Measurements from ENCODE around the gene CDRT4.
"Not testable (repeated sequence)": the region's sequence is repeated elsewhere in the genome, so short reads cannot be mapped to it uniquely, and the experiment has no call there.

Gene CDRT4

DNA sequence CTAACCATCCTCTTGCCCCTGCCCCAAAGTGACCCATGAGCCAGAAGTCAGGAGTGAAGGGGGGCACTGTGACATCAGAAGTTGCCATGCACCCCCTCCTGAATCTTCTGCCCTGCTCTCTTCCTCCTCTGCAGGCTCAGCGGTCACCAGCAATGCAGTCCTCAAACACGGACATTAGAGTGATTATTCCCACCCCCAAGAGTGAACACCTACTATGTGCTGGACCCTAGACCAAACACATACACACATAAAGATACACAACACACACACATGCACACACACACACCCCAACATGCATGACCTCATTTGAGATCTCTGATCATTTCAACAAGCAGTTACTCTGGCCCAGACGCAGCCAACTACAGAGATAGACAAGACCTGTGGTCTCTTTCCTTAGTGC lies at the start of gene CDRT4:
Gene CDRT4, minus strand, starts transcription at position 30 of the 400 bp plus-strand sequence. CDS start 27,383 bp downstream, outside the sequence.
- DNase-seq (ENCODE audit: low read depth in 1 of 2, low spot score in 1 of 2), result no peak
- in situ Hi-C loops (cut with HindIII; ENCODE audit: low pct_unique_long_range_greater_than_20kb, low sequenced_read_pairs), result no loop called here
- TF ChIP-seq JUND (IDR thresholded peaks at IDR 0.05; ENCODE audit: low read depth), result no peak

DNA sequence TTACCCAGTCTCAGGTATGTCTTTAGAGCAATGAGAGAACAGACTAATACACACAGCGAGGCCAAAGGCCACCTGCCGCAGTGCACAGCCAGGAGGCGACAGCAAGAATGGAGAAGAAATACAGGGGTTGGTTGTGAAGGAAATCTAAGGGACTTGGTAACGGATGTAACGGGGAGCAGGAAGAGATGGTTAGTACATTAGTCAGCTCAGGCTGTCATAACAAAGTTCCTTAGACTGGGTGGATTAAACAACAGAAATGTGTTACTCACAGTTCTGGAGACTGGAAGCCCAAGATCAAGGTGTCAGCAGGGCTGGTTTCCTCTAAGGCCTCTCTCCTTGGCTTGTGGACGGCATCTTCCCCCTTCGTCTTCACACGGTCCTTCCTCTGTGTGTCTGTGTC lies 48.7 kb upstream of the CDRT4 start:
- no peak for DNase-seq (ENCODE audit: low read depth in 1 of 2, low spot score in 1 of 2)
- no peak for TF ChIP-seq JUND (IDR thresholded peaks at IDR 0.05; ENCODE audit: low read depth)
- in situ Hi-C loops (cut with HindIII; ENCODE audit: low pct_unique_long_range_greater_than_20kb, low sequenced_read_pairs), result no loop called here

DNA sequence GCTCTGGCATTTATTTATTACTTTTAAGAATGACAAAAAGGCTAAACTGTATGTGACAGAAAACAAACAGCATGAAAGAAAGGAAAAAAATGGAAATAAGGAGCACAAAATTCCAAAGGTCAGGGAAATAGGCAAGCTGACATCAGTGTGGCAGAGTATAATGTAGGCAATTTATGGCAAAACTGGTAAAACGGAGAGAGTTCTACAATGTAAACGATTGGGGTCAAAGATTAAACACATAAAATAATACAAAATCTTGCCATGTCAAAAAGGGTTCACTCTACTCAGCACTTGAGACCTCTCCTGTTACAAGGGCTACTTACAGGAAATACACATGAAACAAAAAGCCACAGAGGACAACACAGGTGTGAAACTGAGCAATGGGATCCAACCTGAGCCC lies 47.0 kb upstream of the CDRT4 start:
- TF ChIP-seq JUND (IDR thresholded peaks at IDR 0.05; ENCODE audit: low read depth), result no peak
- no peak for DNase-seq (ENCODE audit: low read depth in 1 of 2, low spot score in 1 of 2)
- in situ Hi-C loops (cut with HindIII; ENCODE audit: low pct_unique_long_range_greater_than_20kb, low sequenced_read_pairs), result no loop called here

DNA sequence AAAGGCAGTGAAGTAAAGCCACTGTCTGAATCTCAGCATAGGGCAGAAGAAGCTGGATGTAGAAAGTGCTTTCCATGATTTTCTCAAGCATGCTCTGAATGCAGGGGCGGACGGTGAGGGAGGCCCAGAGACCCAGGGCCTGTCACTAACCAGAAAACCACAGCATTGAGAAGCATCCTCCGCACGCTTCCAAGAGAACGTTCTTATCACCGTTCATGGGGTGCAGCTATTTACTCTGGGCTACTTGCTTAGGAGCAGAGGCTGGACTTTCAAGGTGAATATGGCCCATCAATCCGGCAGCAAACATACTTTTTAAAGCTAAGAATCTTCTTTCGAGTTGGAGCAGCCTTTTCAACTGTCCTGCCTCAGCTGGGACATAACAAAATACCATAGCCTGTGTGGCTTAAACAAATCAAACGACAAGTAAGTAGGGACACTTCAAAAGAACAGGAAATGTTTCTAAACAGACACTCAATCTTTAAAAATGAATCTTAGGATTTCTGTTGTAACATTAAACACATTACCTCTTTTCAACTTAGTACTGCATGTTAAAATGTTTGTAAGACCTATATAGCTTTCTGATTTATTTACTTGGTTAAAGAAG lies 46.5 kb upstream of the CDRT4 start:
- TF ChIP-seq JUND (IDR thresholded peaks at IDR 0.05; ENCODE audit: low read depth), result no peak
- no peak for DNase-seq (ENCODE audit: low read depth in 1 of 2, low spot score in 1 of 2)
- in situ Hi-C loops (cut with HindIII; ENCODE audit: low pct_unique_long_range_greater_than_20kb, low sequenced_read_pairs), result no loop called here

DNA sequence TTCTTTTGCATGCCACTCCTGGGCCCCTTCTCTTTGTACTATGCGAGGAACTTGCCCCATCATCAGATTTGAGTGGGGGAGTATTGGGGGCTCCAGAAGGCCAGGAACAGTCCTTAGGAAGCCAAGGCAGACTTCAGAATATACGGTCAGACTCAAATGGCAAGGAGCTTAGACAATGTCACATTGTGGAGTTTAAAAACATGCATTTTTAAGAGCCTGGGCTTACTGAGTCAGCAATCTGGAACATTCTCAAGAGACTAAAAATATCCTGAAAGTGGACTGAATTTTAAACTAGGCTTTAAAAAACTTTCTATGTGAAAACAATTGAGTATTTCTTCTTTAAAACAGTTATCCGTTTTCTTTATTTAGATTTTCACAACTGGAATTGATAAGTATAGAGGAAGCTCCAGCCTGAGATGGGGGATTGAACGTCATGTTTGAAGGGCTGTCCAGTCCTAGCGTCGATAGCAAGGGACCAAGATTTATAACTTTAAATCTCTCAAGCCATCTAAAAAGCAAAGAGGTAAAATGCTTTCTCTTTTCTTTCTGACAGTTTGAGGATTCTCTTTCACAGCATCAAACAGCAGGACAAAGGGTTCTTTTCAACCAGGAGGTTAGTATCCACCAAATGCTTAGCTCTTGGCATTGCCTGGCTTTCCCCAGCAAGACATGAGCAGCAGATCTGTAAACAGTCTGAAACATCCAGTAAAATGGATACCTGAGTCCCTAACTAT lies 45.8 kb upstream of the CDRT4 start:
- no peak for TF ChIP-seq JUND (IDR thresholded peaks at IDR 0.05; ENCODE audit: low read depth)
- in situ Hi-C loops (cut with HindIII; ENCODE audit: low pct_unique_long_range_greater_than_20kb, low sequenced_read_pairs), result no loop called here
- no peak for DNase-seq (ENCODE audit: low read depth in 1 of 2, low spot score in 1 of 2)

DNA sequence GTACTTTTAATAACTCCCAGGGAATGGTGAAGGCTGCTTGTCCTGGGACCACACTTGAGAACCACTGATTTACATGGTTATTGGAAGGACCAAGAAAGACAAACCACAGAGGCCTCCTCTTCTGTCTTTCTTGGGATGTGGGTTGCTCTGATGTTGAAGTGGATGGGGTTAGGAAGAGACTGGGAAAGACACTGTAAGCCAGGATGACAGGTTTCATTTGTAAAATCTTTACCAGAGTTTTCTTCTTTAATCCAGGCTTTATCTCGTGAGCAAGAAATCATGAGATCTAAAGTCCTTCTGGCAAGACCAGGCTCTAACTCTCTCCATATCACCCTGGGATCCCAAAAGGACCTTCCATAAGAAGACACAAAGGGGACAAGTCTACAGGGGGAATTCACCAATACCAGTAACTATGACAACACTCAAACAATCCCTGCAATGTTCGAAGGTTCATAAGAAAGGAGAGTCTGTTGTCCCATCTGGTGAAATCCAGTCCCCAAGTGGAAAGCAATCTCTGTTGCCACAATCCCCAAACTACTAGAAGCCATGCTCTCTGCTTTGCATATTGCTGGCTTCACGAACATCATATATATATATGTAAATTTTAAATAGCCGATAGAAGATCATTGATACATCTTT lies 44.8 kb upstream of the CDRT4 start:
- no peak for TF ChIP-seq JUND (IDR thresholded peaks at IDR 0.05; ENCODE audit: low read depth)
- no peak for DNase-seq (ENCODE audit: low read depth in 1 of 2, low spot score in 1 of 2)
- in situ Hi-C loops (cut with HindIII; ENCODE audit: low pct_unique_long_range_greater_than_20kb, low sequenced_read_pairs), result no loop called here

DNA sequence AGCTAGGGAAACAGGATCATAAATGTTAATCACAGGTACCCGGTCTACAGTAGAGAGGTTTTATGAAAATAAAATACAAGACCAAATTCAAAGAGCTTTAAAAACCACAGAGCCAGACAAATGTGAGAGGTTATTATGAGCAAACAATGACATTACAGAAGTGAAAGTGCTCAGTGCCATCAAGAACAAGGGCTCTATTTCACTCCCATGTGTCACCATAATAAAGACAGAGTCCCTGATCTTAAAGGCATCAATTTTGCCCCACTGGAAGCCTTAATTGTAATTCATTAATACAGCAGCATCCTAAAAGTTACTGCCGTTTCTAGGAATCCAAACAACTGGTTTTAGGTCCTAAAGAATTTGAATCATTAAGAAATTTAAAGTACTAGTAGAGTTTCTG lies 43.7 kb upstream of the CDRT4 start:
- no peak for TF ChIP-seq JUND (IDR thresholded peaks at IDR 0.05; ENCODE audit: low read depth)
- in situ Hi-C loops (cut with HindIII; ENCODE audit: low pct_unique_long_range_greater_than_20kb, low sequenced_read_pairs), result no loop called here
- no peak for DNase-seq (ENCODE audit: low read depth in 1 of 2, low spot score in 1 of 2)

DNA sequence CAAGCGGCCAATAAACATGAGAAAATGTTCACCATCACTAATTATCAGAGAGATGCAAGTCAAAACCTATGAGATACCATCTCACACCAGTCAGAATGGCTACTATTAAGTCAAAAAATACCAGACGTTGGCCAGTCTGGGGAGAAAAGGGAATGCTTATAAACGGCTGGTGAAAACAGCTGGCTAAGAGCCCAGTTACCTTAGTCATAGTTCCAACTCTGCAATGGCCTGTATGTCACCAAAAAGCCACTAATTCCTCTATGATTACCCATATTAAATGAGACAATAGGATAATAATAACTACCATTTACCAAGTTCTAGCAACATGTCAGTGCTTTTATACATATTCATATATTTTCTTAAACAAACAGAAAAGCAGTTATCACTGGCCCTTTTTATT lies 42.9 kb upstream of the CDRT4 start:
- no peak for DNase-seq (ENCODE audit: low read depth in 1 of 2, low spot score in 1 of 2)
- in situ Hi-C loops (cut with HindIII; ENCODE audit: low pct_unique_long_range_greater_than_20kb, low sequenced_read_pairs), result no loop called here
- no peak for TF ChIP-seq JUND (IDR thresholded peaks at IDR 0.05; ENCODE audit: low read depth)

DNA sequence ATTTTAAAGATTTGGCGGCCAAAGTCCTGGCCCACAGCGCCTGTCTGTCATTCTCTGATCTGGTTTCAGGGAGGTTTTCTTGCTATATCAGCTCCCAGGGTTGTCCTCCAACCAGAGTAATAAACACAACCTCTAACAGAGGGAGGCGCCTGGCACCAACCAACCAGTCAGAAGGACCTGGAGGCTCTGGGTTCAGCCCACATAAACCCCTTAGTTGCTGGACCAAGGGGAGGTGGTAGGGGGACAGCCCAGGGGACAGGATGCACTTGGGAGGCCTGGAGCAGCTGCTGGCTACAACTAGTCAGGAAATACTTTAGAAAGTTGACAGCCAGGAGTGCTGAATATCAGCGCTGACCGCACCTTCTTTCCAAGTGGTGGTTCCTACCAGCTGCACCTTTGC lies 41.7 kb upstream of the CDRT4 start:
- TF ChIP-seq JUND (IDR thresholded peaks at IDR 0.05; ENCODE audit: low read depth), result no peak
- no peak for DNase-seq (ENCODE audit: low read depth in 1 of 2, low spot score in 1 of 2)
- in situ Hi-C loops (cut with HindIII; ENCODE audit: low pct_unique_long_range_greater_than_20kb, low sequenced_read_pairs), result no loop called here

DNA sequence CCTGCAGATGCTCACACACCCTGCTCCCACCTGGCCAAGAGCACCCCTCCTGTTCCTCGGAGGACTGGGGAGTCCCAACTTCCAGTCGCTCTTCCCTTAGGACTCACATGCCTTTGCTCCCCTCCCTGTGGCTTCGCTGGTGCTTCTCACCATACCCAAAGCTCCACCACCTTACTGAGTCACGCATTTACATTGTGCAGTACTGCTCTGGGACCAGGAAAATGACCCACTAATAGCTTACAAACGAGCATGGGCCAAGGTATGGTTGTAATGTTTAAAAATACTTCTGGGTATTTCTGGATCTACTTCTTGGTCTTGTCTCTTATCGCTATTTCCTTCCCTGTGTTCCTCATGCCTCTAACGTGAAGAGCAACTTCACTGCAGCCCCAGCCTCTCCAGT lies 41.0 kb upstream of the CDRT4 start:
- in situ Hi-C loops (cut with HindIII; ENCODE audit: low pct_unique_long_range_greater_than_20kb, low sequenced_read_pairs), result no loop called here
- TF ChIP-seq JUND (IDR thresholded peaks at IDR 0.05; ENCODE audit: low read depth), result no peak

DNA sequence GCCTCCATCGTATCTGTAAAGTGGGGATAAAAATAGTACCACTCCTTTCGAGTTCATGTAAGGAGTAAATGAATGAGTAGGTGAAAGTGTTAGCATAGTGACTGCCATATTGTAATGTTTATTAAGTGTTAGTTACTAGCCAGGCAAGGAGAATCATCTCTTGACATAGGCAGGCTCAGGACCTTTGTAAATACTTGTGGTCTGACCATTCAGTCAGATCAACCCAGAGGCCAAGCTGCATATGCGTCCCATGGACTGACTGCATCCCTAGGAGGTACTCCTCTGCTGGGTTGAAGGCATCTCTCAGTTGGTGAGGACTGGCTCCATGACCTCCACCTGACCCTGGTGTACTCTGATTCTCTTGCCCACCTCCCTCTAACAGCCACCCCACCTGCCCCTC lies 40.5 kb upstream of the CDRT4 start:
- in situ Hi-C loops (cut with HindIII; ENCODE audit: low pct_unique_long_range_greater_than_20kb, low sequenced_read_pairs), result no loop called here
- DNase-seq (ENCODE audit: low read depth in 1 of 2, low spot score in 1 of 2), result no peak
- no peak for TF ChIP-seq JUND (IDR thresholded peaks at IDR 0.05; ENCODE audit: low read depth)

More for the DNA sequence above, 41.0 kb upstream of the CDRT4 start:
- no peak for DNase-seq (ENCODE audit: low read depth in 1 of 2, low spot score in 1 of 2)

DNA sequence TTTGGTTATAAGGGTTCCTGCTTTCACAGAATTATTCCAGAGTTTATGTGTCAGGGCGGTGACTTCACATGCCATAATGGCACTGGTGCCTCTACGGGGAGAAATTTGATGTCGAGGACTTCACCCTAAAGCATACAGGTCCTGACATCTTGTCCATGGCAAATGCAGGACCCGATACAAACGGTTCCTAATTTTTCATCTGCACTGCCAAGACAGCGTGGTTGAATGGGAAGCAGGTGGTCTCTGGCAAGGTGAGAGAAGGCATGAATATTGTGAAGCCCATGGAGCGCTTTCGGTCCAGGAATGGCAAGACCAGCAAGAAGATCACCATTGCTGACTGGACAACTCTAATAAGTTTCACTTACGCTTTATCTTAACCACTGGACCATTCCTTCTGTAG lies 39.6 kb upstream of the CDRT4 start:
- no peak for TF ChIP-seq JUND (IDR thresholded peaks at IDR 0.05; ENCODE audit: low read depth)
- in situ Hi-C loops (cut with HindIII; ENCODE audit: low pct_unique_long_range_greater_than_20kb, low sequenced_read_pairs), result no loop called here
- DNase-seq (ENCODE audit: low read depth in 1 of 2, low spot score in 1 of 2), result no peak

DNA sequence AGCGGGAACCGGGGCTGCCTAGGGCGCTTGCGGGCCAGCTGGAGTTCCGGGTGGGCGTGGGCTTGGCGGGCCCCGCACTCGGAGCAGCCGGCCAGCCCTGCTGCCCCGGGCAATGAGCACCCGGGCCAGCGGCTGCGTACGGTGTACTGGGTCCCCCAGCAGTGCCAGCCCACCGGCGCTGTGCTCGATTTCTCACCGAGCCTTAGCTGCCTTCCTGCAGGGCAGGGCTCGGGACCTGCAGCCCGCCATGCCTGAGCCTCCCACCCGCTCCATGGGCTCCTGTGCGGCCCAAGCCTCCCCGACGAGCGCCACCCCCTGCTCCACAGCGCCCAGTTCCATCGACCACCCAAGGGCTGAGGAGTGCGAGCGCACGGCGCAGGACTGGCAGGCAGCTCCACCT lies 38.3 kb upstream of the CDRT4 start:
- in situ Hi-C loops (cut with HindIII; ENCODE audit: low pct_unique_long_range_greater_than_20kb, low sequenced_read_pairs); DNase-seq (ENCODE audit: low read depth in 1 of 2, low spot score in 1 of 2): not testable (repeated sequence)
